Nephron (organoid): ENCODE results near the gene SNUPN.

Experiments
- H3K27ac Mint-ChIP-seq, 3 experiments: 2 replicates each; pipeline ENCODE4 v1.8.0; 2020; ENCODE audit warnings: mixed read lengths in 3 of 3, mild to moderate bottlenecking in 2 of 3, moderate library complexity in 1 of 3
- H3K27me3 Mint-ChIP-seq: 2 replicates; pipeline ENCODE4 v1.8.0; 2021; ENCODE audit warnings: low read depth, mild to moderate bottlenecking, moderate library complexity, mixed read lengths
- H3K36me3 Mint-ChIP-seq: 2 replicates; pipeline ENCODE4 v1.8.0; 2020; ENCODE audit warnings: low read depth, mixed read lengths
- H3K4me1 Mint-ChIP-seq: 2 replicates; pipeline ENCODE4 v1.8.0; 2020; ENCODE audit warnings: mixed read lengths
- H3K4me3 Mint-ChIP-seq, 3 experiments: 2 replicates each; pipeline ENCODE4 v1.8.0; 2020; ENCODE audit warnings: mild to moderate bottlenecking in 3 of 3, mixed read lengths in 3 of 3, moderate library complexity in 2 of 3
- H3K9me3 Mint-ChIP-seq: 2 replicates; pipeline ENCODE4 v1.8.0; 2020; ENCODE audit warnings: mixed read lengths
- TF ChIP-seq, protein P1 (sequence below), 3 experiments: fragments of 200-600 bp; sonication (generic); IDR thresholded peaks; one replicate each; pipeline ENCODE4 v1.5.0; 2021; ENCODE audit warnings: antibody characterized with exemption in 3 of 3; ENCODE audit not compliant: unreplicated experiment in 3 of 3

SNUPN gene

DNA sequence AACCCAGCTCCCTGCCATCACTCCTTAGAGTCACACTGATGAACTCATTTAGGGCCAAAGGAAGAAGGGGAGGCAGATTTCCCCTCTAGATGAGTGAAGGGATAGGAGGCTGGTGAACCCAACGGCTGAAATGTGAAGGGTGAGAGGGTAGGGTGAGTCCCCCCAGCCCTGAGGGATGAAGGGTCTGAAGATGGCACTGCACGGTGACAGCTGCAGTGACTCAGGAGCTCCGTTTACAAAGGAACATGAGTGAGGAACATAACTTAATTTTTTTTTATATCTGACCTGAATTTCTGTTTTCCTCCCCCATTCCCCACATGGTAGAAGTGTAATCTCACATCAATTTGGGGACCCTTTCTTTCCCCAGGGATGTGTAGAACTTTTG lies 36.2 kb upstream of the SNUPN start:
- Mint-ChIP-seq H3K9me3 (no peaks in the 10 kb centered on the region), H3K4me1 (peaks cover 18% of the 10 kb centered on the region), H3K27me3 (peaks cover 4% of the 10 kb centered on the region), H3K4me3 (no peak overlapping the region), H3K36me3 (peaks cover 22% of the 10 kb centered on the region), H3K27ac (peak overlapping the region; percentile 72 to 87 (median 76))
- TF ChIP-seq, protein P1, sequence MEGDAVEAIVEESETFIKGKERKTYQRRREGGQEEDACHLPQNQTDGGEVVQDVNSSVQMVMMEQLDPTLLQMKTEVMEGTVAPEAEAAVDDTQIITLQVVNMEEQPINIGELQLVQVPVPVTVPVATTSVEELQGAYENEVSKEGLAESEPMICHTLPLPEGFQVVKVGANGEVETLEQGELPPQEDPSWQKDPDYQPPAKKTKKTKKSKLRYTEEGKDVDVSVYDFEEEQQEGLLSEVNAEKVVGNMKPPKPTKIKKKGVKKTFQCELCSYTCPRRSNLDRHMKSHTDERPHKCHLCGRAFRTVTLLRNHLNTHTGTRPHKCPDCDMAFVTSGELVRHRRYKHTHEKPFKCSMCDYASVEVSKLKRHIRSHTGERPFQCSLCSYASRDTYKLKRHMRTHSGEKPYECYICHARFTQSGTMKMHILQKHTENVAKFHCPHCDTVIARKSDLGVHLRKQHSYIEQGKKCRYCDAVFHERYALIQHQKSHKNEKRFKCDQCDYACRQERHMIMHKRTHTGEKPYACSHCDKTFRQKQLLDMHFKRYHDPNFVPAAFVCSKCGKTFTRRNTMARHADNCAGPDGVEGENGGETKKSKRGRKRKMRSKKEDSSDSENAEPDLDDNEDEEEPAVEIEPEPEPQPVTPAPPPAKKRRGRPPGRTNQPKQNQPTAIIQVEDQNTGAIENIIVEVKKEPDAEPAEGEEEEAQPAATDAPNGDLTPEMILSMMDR (IDR thresholded peaks at IDR 0.05; ENCODE audit: unreplicated experiment in 3 of 3) = no peak

- TF ChIP-seq, protein P1 (IDR thresholded peaks at IDR 0.05; ENCODE audit: unreplicated experiment in 3 of 3) = no peak
- H3K9me3 Mint-ChIP-seq = no peaks in the 10 kb centered on the region
- H3K4me1 Mint-ChIP-seq = peaks cover 14% of the 10 kb centered on the region
- H3K36me3 Mint-ChIP-seq = peaks cover 27% of the 10 kb centered on the region
- H3K4me3 Mint-ChIP-seq = no peak overlapping the region
- peak overlapping the region; percentile 72 to 87 (median 76) for H3K27ac Mint-ChIP-seq
- H3K27me3 Mint-ChIP-seq = no peaks in the 10 kb centered on the region
Observed at GRCh38 chr15:75661100-75661755, 35.7 kb upstream of the SNUPN start.

DNA sequence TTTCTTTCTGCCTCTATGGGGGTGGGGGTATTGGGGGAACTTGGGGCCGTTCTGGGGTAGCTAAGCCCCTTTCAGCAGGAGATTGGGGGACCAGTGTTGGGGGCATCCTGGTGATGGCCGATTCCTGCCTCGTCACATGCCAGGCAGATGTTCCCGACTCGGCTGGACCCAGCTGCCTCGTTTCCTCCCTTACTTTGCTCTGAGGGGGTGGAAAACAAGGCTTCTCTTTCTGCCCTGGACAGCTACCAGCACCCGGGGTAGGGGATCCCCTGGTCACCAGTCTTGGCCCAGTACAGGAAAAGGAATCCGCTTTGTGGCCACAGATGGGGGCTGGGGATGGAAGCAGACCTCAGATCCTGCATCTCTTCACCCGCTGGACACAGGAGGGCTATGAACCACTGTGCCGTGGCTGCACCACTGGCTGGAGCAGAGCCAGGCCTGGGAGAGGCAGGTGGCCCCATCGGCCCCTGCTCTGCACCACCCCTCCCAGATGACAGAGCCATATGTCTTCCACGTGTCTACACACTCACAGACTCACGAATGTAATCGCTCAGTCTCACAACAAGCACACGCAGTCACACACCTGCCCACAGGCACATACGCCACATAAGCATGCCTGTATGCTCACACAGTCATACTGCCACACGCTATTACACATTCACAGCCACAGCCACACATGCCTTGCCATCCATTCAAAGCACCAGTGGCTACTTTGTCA lies 34.6 kb upstream of the SNUPN start:
- TF ChIP-seq, protein P1 (IDR thresholded peaks at IDR 0.05; ENCODE audit: unreplicated experiment in 3 of 3) = no peak

DNA sequence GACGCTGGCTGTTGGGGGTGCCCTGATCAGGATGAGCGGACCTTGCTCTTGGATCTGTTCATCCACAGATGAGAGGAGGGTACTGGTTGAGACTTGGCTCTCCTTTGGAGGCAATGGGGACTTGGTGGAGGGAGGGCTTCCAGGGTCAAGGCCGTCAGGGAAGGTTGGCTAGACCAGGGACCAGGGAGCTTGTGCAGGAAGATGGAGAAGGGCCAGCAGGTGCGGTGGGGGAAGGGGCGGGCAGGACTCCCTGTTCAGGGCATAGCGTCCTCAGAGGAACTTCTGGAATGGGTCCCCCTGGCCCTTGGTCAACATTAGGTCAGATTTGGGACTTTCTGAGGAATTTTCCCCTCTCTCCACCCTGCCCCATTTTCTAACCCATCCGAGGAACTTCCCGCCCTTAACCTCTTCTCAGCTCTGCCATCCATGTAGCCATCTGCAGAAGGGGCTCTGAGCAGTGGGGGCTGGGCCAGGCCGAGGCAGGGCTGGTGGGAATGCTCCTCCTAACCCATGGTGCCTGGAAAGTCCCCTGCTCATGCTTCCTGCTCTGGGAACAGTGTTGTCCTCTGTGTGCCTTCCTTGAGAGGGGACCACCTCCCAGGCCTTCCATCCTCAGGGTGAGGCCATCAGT lies 33.7 kb upstream of the SNUPN start:
- Mint-ChIP-seq H3K27ac (no peak overlapping the region), H3K4me3 (no peak overlapping the region), H3K9me3 (no peaks in the 10 kb centered on the region), H3K27me3 (no peaks in the 10 kb centered on the region), H3K36me3 (peaks cover 26% of the 10 kb centered on the region), H3K4me1 (peaks cover 14% of the 10 kb centered on the region)
- TF ChIP-seq, protein P1 (IDR thresholded peaks at IDR 0.05; ENCODE audit: unreplicated experiment in 3 of 3) = no peak

More for the DNA sequence above, 34.6 kb upstream of the SNUPN start:
- H3K4me3 Mint-ChIP-seq = no peak overlapping the region
- H3K9me3 Mint-ChIP-seq = no peaks in the 10 kb centered on the region
- no peaks in the 10 kb centered on the region for H3K27me3 Mint-ChIP-seq
- peaks cover 26% of the 10 kb centered on the region for H3K36me3 Mint-ChIP-seq
- H3K27ac Mint-ChIP-seq = peak overlapping the region; percentile 7 to 46 (median 17)
- peaks cover 14% of the 10 kb centered on the region for H3K4me1 Mint-ChIP-seq

GRCh38 chr15:75656813-75657212 lies 31.3 kb upstream of the SNUPN start:
- no peak overlapping the region for H3K27ac Mint-ChIP-seq
- no peak overlapping the region for H3K4me3 Mint-ChIP-seq
- H3K36me3 Mint-ChIP-seq = peaks cover 26% of the 10 kb centered on the region
- no peaks in the 10 kb centered on the region for H3K9me3 Mint-ChIP-seq
- no peaks in the 10 kb centered on the region for H3K27me3 Mint-ChIP-seq
- H3K4me1 Mint-ChIP-seq = peaks cover 30% of the 10 kb centered on the region
- TF ChIP-seq, protein P1 (IDR thresholded peaks at IDR 0.05; ENCODE audit: unreplicated experiment in 3 of 3) = no peak
